GM12878 (cell line): Measurements from ENCODE around the gene FRYL. TPM values are rescaled to one million over a fixed set of nuclear protein-coding genes. Genes with fewer than 3 reads are reported as not detected.

ENCODE experiments used
- ATAC-seq: fragments of 200-7000 bp; cut with Tn5 transposase; 3 replicates; pipeline ENCODE4 v1.9.1; 2020; ENCODE audit warnings: mild to moderate bottlenecking, moderate library complexity
- BruUV-seq: library from RNA; stranded (reverse); fragments of 400-500 nt; replicated peaks from 2 replicates; lab custom pipeline; 2021; lab: Mats Ljungman, UMichigan
- CTCF ChIA-PET: fragments of 300-600 bp; sonication (Branson Sonifier 250); formaldehyde crosslinking; extraction: SDS; loops from one replicate; lab custom pipeline; 2021; ENCODE audit warnings: inconsistent platforms; lab: Yijun Ruan, JAX
- POLR2A ChIA-PET: fragments of 350-600 bp; formaldehyde crosslinking; extraction: SDS; loops from one replicate; lab custom pipeline; 2021; ENCODE audit warnings: inconsistent platforms; lab: Charles Lee
- RAD21 ChIA-PET: fragments of 300-600 bp; sonication (Branson Sonifier 250); formaldehyde crosslinking; loops from one replicate; lab custom pipeline; 2023; ENCODE audit warnings: antibody characterized with exemption; ENCODE audit not compliant: unreplicated experiment; lab: Charles Lee
- SMC1A ChIA-PET: fragments of 300-600 bp; sonication (Branson Sonifier 250); formaldehyde crosslinking; loops from one replicate; lab custom pipeline; 2023; ENCODE audit not compliant: unreplicated experiment, uncharacterized antibody; lab: Charles Lee
- DNase-seq: peaks from one replicate; pipeline ENCODE4 v3.0.0-alpha.2; 2011; ENCODE audit warnings: low read depth, low spot score
- FAIRE-seq: peaks from 3 replicates; lab custom pipeline; 2011; peaks lifted over from hg19 to GRCh38; lab: Jason Lieb, UNC
- H2AFZ ChIP-seq: 2 replicates; pipeline ENCODE4 v1.6.0; 2011; ENCODE audit warnings: low read depth, low read length, control low read depth; ENCODE audit not compliant: control insufficient read depth
- H3K27ac ChIP-seq: 2 replicates; pipeline ENCODE4 v1.5.1; 2011; ENCODE audit warnings: control low read depth; ENCODE audit not compliant: control insufficient read depth, insufficient read depth
- H3K27me3 ChIP-seq, 2 experiments: replicated peaks in 1 of 2; 2 replicates each; pipeline versions ENCODE4 v1.6.0 to v1.6.1; 2011; ENCODE audit warnings: low read length in 1 of 2; ENCODE audit not compliant: control insufficient read depth in 2 of 2, insufficient read depth in 2 of 2
- H3K36me3 ChIP-seq, 2 experiments: 2 replicates each; pipeline ENCODE4 v1.5.1; 2011; ENCODE audit warnings: low read length in 1 of 2; ENCODE audit not compliant: control insufficient read depth in 2 of 2, insufficient read depth in 2 of 2
- H3K4me1 ChIP-seq: 2 replicates; pipeline ENCODE4 v1.6.1; 2011; ENCODE audit warnings: mild to moderate bottlenecking, low read length, moderate library complexity, mixed read lengths; ENCODE audit not compliant: control insufficient read depth, insufficient read depth
- H3K4me2 ChIP-seq: 2 replicates; pipeline ENCODE4 v1.6.0; 2011; ENCODE audit warnings: control low read depth; ENCODE audit not compliant: control insufficient read depth, insufficient read depth
- H3K4me3 ChIP-seq: fragments of 200-600 bp; sonication (generic); 2 replicates; pipeline ENCODE4 v1.5.1; 2016
- H3K79me2 ChIP-seq: 2 replicates; pipeline ENCODE4 v1.6.0; 2011; ENCODE audit warnings: low read length; ENCODE audit not compliant: control insufficient read depth, insufficient read depth
- H3K9ac ChIP-seq: 2 replicates; pipeline ENCODE4 v1.8.0; 2011; ENCODE audit warnings: low read length, control low read depth, mixed read lengths; ENCODE audit not compliant: control insufficient read depth, insufficient read depth
- H3K9me3 ChIP-seq: replicated peaks from 3 replicates; pipeline ENCODE4 v1.5.1; 2011; ENCODE audit warnings: mild to moderate bottlenecking, low read length; ENCODE audit not compliant: control insufficient read depth, insufficient read depth
- H4K20me1 ChIP-seq: 2 replicates; pipeline ENCODE4 v1.6.0; 2011; ENCODE audit not compliant: control insufficient read depth, insufficient read depth
- ASH2L ChIP-seq: fragments of 300-600, 200-600 bp; sonication (generic); IDR thresholded peaks from 2 replicates; pipeline ENCODE4 v1.6.1; 2017; ENCODE audit warnings: low read depth, mild to moderate bottlenecking, borderline replicate concordance
- DPF2 ChIP-seq: fragments of 450-650 bp; IDR thresholded peaks from 2 replicates; pipeline ENCODE4 v1.6.1; 2017; ENCODE audit warnings: mild to moderate bottlenecking
- HDAC2 ChIP-seq: fragments of 200-600 bp; sonication (generic); IDR thresholded peaks from 2 replicates; pipeline ENCODE4 v1.6.1; 2017
- MXI1 ChIP-seq: fragments of 150-350 bp; IDR thresholded peaks from 2 replicates; pipeline ENCODE4 v1.6.1; 2011; ENCODE audit warnings: low read depth, mild to moderate bottlenecking, inconsistent platforms, low read length, improper control_type of control experiment
- NFYB ChIP-seq: IDR thresholded peaks from 2 replicates; pipeline ENCODE4 v1.6.1; 2011; ENCODE audit warnings: low read depth, mild to moderate bottlenecking, low read length, improper control_type of control experiment, moderate library complexity; ENCODE audit not compliant: insufficient read depth
- RB1 ChIP-seq: fragments of 450-650 bp; formaldehyde crosslinking; IDR thresholded peaks from 2 replicates; pipeline ENCODE4 v1.6.1; 2017; ENCODE audit warnings: mild to moderate bottlenecking, borderline replicate concordance
- SREBF2 ChIP-seq: IDR thresholded peaks from 2 replicates; pipeline ENCODE4 v1.6.1; 2012; ENCODE audit warnings: mild to moderate bottlenecking, low read length
- ZZZ3 ChIP-seq: IDR thresholded peaks from 2 replicates; pipeline ENCODE4 v1.6.1; 2011; ENCODE audit warnings: low read depth; ENCODE audit not compliant: control insufficient read depth, insufficient read length
- WGBS: methylation state at CpG from one replicate; pipeline ENCODE4 v1.1.6; 2016; ENCODE audit warnings: low lambda C conversion rate; ENCODE audit not compliant: insufficient replicate concordance, insufficient coverage; ENCODE audit errors: missing lambda C conversion rate; 5-methylcytosine and 5-hydroxymethylcytosine counted together
- in situ Hi-C: fragments of 300-500 bp; cut with MboI; formaldehyde crosslinking; loops from 9 replicates; pipeline ENCODE4 v1.14.3; 2018; ENCODE audit warnings: mixed read lengths
- intact Hi-C: fragments of 100-400 bp; cut with micrococcal nuclease; formaldehyde crosslinking; loops from one replicate; pipeline ENCODE4 v1.14.2; 2022; ENCODE audit not compliant: unreplicated experiment
- polyA plus RNA-seq, 11 experiments: library from polyadenylated mRNA; depleted of rRNA in 4 of 11; unstranded in 6 of 11; stranded (reverse) in 5 of 11; fragments of >200 nt; fragmentation: Nextera tagmentation in 4 of 11; fragmentation: Illumina TruSeq in 1 of 11; extraction: Ambion mirVana in 4 of 11; extraction: Trizol in 1 of 11; gene quantifications; 1 replicate in 1 of 11; 2 replicates in 10 of 11; pipeline versions ENCODE4 v1.2.1 to v1.2.3, GENCODE V29; 2011 to 2016; ENCODE audit warnings: inconsistent platforms in 2 of 11, missing spikeins in 2 of 11, low read depth in 1 of 11
- total RNA-seq, 4 experiments: library from RNA; depleted of rRNA in 3 of 4; stranded (reverse); fragments of >200 nt in 3 of 4; fragmentation: Illumina TruSeq in 1 of 4; extraction: Trizol in 1 of 4; gene quantifications; 2 replicates each; pipeline versions ENCODE4 v1.2.1 to v1.2.3, GENCODE V29; 2013 to 2021
- TF ChIP-seq, protein P1 (sequence below), 3 experiments: IDR thresholded peaks in 2 of 3; conservative IDR thresholded peaks in 1 of 3; 2 replicates each; pipeline ENCODE4 v1.5.1; 2011; ENCODE audit warnings: low read depth in 3 of 3, low read length in 3 of 3, mild to moderate bottlenecking in 3 of 3, control low read depth in 2 of 3, moderate library complexity in 2 of 3, inconsistent platforms in 1 of 3, mixed read lengths in 1 of 3; ENCODE audit not compliant: control insufficient read depth in 2 of 3, insufficient read depth in 1 of 3; ENCODE audit errors: extremely low read depth in 1 of 3
- TF ChIP-seq, protein P2 (sequence below): fragments of 450-650 bp; IDR thresholded peaks from 2 replicates; pipeline ENCODE4 v1.6.1; 2016; ENCODE audit warnings: mild to moderate bottlenecking
- TF ChIP-seq, protein P3 (sequence below): fragments of 150-350 bp; IDR thresholded peaks from 2 replicates; pipeline ENCODE4 v1.6.1; 2016; ENCODE audit warnings: low read depth, low read length

Gene FRYL
- total and polyA plus RNA-seq, 10 of the 15 experiments (the other 5 are each of a cell fraction or from before 2014, with no cell fraction given) = 10.3 to 50.6 (median 28.7) TPM

DNA sequence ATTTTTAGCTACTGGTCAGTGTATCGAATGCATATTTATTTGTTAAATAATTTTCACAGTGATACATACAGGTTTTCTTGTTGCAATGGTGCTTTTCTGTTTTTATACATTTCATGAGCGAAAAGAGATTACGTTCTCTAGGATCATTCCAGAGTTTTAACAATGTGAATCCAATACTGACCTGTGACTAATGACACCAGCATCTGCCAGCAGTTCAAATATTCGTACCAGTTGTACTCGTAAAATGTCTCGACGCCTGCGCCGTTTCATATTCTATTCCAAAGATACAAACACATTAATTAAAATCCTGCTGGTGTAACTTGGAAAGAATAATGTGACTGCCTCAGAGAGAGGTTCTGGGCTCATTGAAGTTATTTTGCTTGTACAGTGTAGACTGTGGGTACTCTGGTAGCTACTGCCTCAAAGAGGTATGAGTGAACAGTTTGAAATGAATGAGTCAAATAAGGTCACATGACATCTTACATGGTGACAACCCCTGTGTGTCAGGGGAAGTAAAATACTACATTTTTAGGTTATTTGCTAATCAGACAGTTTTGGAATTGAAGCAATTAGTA lies 209.3 kb downstream of the FRYL start:
- WGBS = 99% methylated on average over 9 of the region's 9 CpGs
- H3K9ac ChIP-seq = no peak overlapping the region
- H3K9me3 ChIP-seq = no peaks in the 10 kb centered on the region
- H3K4me3 ChIP-seq = no peak overlapping the region
- in situ Hi-C loops = no loop called here
- no peak for DNase-seq
- no peak overlapping the region for H3K27ac ChIP-seq
- H3K4me1 ChIP-seq = peaks cover 5% of the 10 kb centered on the region; the same call in 1 of the 2 replicates
- CTCF ChIA-PET = interaction anchor here (0.9 to 1.1 kb wide), 2 partner anchors 8 to 392 kb away, joined by 3 read pairs; no protein-coding TSS in a partner anchor
- intact Hi-C loops = no loop called here
- ATAC-seq = no peak
- RAD21 ChIA-PET = no interaction called here
- POLR2A ChIA-PET = no interaction called here
- H4K20me1 ChIP-seq = no peaks in the 10 kb centered on the region
- no TSS peak for BruUV-seq
- FAIRE-seq = no peak
- SMC1A ChIA-PET = interaction anchor here (1.0 kb wide), 1 partner anchor 8 kb away, joined by 5 read pairs; no protein-coding TSS in a partner anchor
- H3K79me2 ChIP-seq = no peaks in the 10 kb centered on the region
- no peak overlapping the region for H2AFZ ChIP-seq
- peaks cover 0 to 17% of the 10 kb centered on the region in 2 experiments; a peak in 3 of 4 replicates for H3K36me3 ChIP-seq
- H3K4me2 ChIP-seq = no peak overlapping the region
- TF ChIP-seq, protein P1, sequence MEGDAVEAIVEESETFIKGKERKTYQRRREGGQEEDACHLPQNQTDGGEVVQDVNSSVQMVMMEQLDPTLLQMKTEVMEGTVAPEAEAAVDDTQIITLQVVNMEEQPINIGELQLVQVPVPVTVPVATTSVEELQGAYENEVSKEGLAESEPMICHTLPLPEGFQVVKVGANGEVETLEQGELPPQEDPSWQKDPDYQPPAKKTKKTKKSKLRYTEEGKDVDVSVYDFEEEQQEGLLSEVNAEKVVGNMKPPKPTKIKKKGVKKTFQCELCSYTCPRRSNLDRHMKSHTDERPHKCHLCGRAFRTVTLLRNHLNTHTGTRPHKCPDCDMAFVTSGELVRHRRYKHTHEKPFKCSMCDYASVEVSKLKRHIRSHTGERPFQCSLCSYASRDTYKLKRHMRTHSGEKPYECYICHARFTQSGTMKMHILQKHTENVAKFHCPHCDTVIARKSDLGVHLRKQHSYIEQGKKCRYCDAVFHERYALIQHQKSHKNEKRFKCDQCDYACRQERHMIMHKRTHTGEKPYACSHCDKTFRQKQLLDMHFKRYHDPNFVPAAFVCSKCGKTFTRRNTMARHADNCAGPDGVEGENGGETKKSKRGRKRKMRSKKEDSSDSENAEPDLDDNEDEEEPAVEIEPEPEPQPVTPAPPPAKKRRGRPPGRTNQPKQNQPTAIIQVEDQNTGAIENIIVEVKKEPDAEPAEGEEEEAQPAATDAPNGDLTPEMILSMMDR (IDR thresholded peaks at IDR 0.05 in 2 of 3, conservative IDR thresholded peaks at IDR 0.05 in 1 of 3; ENCODE audit: control insufficient read depth in 2 of 3, extremely low read depth in 1 of 3, insufficient read depth in 1 of 3, low read depth in 3 of 3, low read length in 3 of 3) = no peak
- TF ChIP-seq HDAC2 (no peak), DPF2 (no peak), SREBF2 (no peak), RB1 (no peak), ASH2L (no peak), ZZZ3 (no peak), NFYB (no peak), MXI1 (no peak)
- TF ChIP-seq, protein P2, sequence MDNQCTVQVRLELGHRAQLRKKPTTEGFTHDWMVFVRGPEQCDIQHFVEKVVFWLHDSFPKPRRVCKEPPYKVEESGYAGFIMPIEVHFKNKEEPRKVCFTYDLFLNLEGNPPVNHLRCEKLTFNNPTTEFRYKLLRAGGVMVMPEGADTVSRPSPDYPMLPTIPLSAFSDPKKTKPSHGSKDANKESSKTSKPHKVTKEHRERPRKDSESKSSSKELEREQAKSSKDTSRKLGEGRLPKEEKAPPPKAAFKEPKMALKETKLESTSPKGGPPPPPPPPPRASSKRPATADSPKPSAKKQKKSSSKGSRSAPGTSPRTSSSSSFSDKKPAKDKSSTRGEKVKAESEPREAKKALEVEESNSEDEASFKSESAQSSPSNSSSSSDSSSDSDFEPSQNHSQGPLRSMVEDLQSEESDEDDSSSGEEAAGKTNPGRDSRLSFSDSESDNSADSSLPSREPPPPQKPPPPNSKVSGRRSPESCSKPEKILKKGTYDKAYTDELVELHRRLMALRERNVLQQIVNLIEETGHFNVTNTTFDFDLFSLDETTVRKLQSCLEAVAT = no peak
- TF ChIP-seq, protein P3, sequence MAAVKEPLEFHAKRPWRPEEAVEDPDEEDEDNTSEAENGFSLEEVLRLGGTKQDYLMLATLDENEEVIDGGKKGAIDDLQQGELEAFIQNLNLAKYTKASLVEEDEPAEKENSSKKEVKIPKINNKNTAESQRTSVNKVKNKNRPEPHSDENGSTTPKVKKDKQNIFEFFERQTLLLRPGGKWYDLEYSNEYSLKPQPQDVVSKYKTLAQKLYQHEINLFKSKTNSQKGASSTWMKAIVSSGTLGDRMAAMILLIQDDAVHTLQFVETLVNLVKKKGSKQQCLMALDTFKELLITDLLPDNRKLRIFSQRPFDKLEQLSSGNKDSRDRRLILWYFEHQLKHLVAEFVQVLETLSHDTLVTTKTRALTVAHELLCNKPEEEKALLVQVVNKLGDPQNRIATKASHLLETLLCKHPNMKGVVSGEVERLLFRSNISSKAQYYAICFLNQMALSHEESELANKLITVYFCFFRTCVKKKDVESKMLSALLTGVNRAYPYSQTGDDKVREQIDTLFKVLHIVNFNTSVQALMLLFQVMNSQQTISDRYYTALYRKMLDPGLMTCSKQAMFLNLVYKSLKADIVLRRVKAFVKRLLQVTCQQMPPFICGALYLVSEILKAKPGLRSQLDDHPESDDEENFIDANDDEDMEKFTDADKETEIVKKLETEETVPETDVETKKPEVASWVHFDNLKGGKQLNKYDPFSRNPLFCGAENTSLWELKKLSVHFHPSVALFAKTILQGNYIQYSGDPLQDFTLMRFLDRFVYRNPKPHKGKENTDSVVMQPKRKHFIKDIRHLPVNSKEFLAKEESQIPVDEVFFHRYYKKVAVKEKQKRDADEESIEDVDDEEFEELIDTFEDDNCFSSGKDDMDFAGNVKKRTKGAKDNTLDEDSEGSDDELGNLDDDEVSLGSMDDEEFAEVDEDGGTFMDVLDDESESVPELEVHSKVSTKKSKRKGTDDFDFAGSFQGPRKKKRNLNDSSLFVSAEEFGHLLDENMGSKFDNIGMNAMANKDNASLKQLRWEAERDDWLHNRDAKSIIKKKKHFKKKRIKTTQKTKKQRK = no peak
- TF ChIP-seq, all 136 proteins: peak for 0
- H3K27me3 ChIP-seq = no peaks in the 10 kb centered on the region
